Measurements from ENCODE around the gene CLK4.

The CLK4 gene

GRCh38 chr5:178622679-178623247, 4.1 kb downstream of the CLK4 start:
- Histone ChIP-seq H3K9me2 (ENCODE audit: low read depth, low read length) (no peaks in the 10 kb centered on the region), H3K27ac (ENCODE audit: low read depth, low read length, poor library complexity, severe bottlenecking) (no peak overlapping the region), H3K27me3 (ENCODE audit: insufficient read depth, low read length) (no peaks in the 10 kb centered on the region), H3K4me3 (ENCODE audit: low read depth, low read length, poor library complexity, severe bottlenecking) (no peak overlapping the region), H3K4me1 (ENCODE audit: insufficient read depth, low read length, severe bottlenecking) (peaks cover 20% of the 10 kb centered on the region), H4K20me1 (ENCODE audit: insufficient read depth, low read length) (no peaks in the 10 kb centered on the region), H3K36me3 (ENCODE audit: insufficient read depth, low read length) (peaks cover 53% of the 10 kb centered on the region), H2AFZ (ENCODE audit: low read length) (no peak overlapping the region), H3F3A (ENCODE audit: insufficient read depth, low read length) (no peaks in the 10 kb centered on the region), H3K9me3 (ENCODE audit: low read length) (no peaks in the 10 kb centered on the region), H3K9ac (ENCODE audit: low read length) (no peak overlapping the region), H3K4me2 (ENCODE audit: low read length) (no peak overlapping the region), H3K79me2 (ENCODE audit: insufficient read depth, low read length) (peaks cover 42% of the 10 kb centered on the region)
- TF ChIP-seq CTCF (IDR thresholded peaks at IDR 0.05; ENCODE audit: low read length), result no peak
- TF ChIP-seq EZH2 (IDR thresholded peaks at IDR 0.05; ENCODE audit: borderline replicate concordance, low read length), result no peak

GRCh38 chr5:178619390-178619789, 7.5 kb downstream of the CLK4 start:
- Histone ChIP-seq H3K36me3 (ENCODE audit: insufficient read depth, low read length) (peaks cover 85% of the 10 kb centered on the region), H3K4me2 (ENCODE audit: low read length) (no peak overlapping the region)

DNA sequence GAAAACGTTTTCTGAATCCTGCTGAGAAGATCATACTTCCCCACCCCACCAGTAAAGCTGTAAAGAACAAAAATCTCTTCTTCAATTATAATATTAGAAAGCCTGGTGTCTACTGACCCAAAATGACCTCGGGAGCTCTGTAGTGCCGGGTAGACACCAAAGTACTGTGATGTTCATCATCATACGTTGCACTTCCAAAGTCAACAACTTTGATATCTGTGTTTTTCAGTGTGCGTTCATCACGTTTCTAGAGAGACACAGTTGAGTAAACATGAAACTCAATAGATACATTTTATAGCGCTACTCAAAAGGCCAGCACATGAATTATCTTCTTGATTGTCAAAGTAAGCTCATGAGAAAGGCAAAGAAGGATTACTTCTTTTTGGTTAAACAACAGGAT, 14.6 kb downstream of the CLK4 start:
- H3K36me3 ChIP-seq (ENCODE audit: insufficient read depth, low read length), result peaks cover 95% of the 10 kb centered on the region
- TF ChIP-seq EZH2 (IDR thresholded peaks at IDR 0.05; ENCODE audit: borderline replicate concordance, low read length) (no peak), CTCF (IDR thresholded peaks at IDR 0.05; ENCODE audit: low read length) (no peak)

More at GRCh38 chr5:178619390-178619789, 7.5 kb downstream of the CLK4 start:
- Histone ChIP-seq H3K27ac (ENCODE audit: low read depth, low read length, poor library complexity, severe bottlenecking) (no peak overlapping the region), H3K79me2 (ENCODE audit: insufficient read depth, low read length) (peaks cover 22% of the 10 kb centered on the region), H3K27me3 (ENCODE audit: insufficient read depth, low read length) (no peaks in the 10 kb centered on the region), H4K20me1 (ENCODE audit: insufficient read depth, low read length) (no peaks in the 10 kb centered on the region), H2AFZ (ENCODE audit: low read length) (no peak overlapping the region), H3K4me3 (ENCODE audit: low read depth, low read length, poor library complexity, severe bottlenecking) (no peak overlapping the region), H3K9me3 (ENCODE audit: low read length) (no peaks in the 10 kb centered on the region), H3F3A (ENCODE audit: insufficient read depth, low read length) (no peaks in the 10 kb centered on the region), H3K4me1 (ENCODE audit: insufficient read depth, low read length, severe bottlenecking) (peaks cover 8% of the 10 kb centered on the region), H3K9me2 (ENCODE audit: low read depth, low read length) (no peaks in the 10 kb centered on the region), H3K9ac (ENCODE audit: low read length) (no peak overlapping the region)
- TF ChIP-seq EZH2 (IDR thresholded peaks at IDR 0.05; ENCODE audit: borderline replicate concordance, low read length) (no peak), CTCF (IDR thresholded peaks at IDR 0.05; ENCODE audit: low read length) (no peak)

More for the DNA sequence above, 14.6 kb downstream of the CLK4 start:
- H3K9ac ChIP-seq (ENCODE audit: low read length), result no peak overlapping the region
- no peaks in the 10 kb centered on the region for H3F3A ChIP-seq (ENCODE audit: insufficient read depth, low read length)
- H2AFZ ChIP-seq (ENCODE audit: low read length), result no peak overlapping the region
- H3K27ac ChIP-seq (ENCODE audit: low read depth, low read length, poor library complexity, severe bottlenecking), result no peak overlapping the region
- no peaks in the 10 kb centered on the region for H3K4me1 ChIP-seq (ENCODE audit: insufficient read depth, low read length, severe bottlenecking)
- no peaks in the 10 kb centered on the region for H3K79me2 ChIP-seq (ENCODE audit: insufficient read depth, low read length)
- no peaks in the 10 kb centered on the region for H4K20me1 ChIP-seq (ENCODE audit: insufficient read depth, low read length)
- no peaks in the 10 kb centered on the region for H3K9me2 ChIP-seq (ENCODE audit: low read depth, low read length)
- H3K9me3 ChIP-seq (ENCODE audit: low read length), result no peaks in the 10 kb centered on the region
- no peak overlapping the region for H3K4me2 ChIP-seq (ENCODE audit: low read length)
- H3K27me3 ChIP-seq (ENCODE audit: insufficient read depth, low read length), result no peaks in the 10 kb centered on the region
- H3K4me3 ChIP-seq (ENCODE audit: low read depth, low read length, poor library complexity, severe bottlenecking), result no peak overlapping the region
